Stomach (tissue), 4 donors: ENCODE measurements around the gene ZNF816.

Source experiments
- POLR2A ChIP-seq, 4 donors: fragments of 450-650 bp; IDR thresholded peaks; one replicate each; pipeline ENCODE4 v1.6.1; 2016; ENCODE audit warnings: antibody characterized with exemption in 4 of 4, control low read depth in 2 of 4, mild to moderate bottlenecking in 1 of 4, moderate library complexity in 1 of 4
- TF ChIP-seq, protein P1 (sequence below), 7 experiments: fragments of 450-650 bp in 4 of 7; fragments of 200-600 bp in 3 of 7; sonication (generic) in 3 of 7; IDR thresholded peaks; one replicate each; pipeline ENCODE4 v1.5.1; 2016 to 2019; ENCODE audit warnings: antibody characterized with exemption in 7 of 7, control low read depth in 2 of 7, mild to moderate bottlenecking in 1 of 7

DNA sequence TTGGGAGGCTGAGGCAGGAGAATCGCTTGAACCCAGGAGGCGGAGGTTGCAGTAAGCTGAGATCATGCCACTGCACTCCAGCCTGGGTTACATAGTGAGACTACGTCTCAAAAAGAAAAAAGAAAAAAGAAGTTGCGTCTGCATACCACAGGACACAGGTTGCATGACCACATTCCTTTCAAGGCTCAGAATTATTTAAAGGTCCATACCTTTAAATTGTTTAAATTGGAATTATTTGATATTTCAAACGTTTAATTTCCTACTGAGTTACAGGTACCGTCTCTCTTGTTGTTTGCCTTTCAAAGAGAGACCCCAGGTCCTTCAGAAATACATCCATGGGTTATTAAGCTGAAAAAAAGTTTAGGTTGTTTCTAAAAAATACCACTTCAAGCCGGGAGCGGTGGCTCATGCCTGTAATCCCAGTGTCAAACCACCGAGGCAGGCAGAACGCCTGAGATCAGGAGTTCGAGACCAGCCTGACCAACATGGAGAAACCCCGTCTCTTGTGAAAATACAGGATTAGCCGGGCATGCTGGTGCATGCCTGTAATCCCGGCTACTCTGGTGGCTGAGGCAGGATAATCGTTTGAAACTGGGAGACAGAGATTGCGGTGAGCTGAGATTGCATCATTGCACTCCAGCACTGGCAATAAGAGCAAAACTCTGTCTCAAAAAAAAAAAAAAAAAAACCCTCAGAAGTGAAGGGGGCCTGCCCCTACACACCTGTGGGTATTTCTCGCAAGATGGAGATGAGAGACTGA, 18.6 kb downstream of the ZNF816 start:
- no peak for TF ChIP-seq POLR2A (IDR thresholded peaks at IDR 0.05)
- TF ChIP-seq, protein P1, sequence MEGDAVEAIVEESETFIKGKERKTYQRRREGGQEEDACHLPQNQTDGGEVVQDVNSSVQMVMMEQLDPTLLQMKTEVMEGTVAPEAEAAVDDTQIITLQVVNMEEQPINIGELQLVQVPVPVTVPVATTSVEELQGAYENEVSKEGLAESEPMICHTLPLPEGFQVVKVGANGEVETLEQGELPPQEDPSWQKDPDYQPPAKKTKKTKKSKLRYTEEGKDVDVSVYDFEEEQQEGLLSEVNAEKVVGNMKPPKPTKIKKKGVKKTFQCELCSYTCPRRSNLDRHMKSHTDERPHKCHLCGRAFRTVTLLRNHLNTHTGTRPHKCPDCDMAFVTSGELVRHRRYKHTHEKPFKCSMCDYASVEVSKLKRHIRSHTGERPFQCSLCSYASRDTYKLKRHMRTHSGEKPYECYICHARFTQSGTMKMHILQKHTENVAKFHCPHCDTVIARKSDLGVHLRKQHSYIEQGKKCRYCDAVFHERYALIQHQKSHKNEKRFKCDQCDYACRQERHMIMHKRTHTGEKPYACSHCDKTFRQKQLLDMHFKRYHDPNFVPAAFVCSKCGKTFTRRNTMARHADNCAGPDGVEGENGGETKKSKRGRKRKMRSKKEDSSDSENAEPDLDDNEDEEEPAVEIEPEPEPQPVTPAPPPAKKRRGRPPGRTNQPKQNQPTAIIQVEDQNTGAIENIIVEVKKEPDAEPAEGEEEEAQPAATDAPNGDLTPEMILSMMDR (IDR thresholded peaks at IDR 0.05) = no peak
